Muscle of back (tissue), 11 donors: ENCODE results near the gene DDX27. TPM values are rescaled to one million over a fixed set of nuclear protein-coding genes. Genes with fewer than 3 reads are reported as not detected.

Experiments
- DNase-seq, 3 donors: peaks; one replicate each; pipeline versions ENCODE4 v3.0.0 to v3.0.0-alpha.2; 2013
- polyA plus RNA-seq, 10 donors: library from polyadenylated mRNA; unstranded; fragments of 120-200 nt; gene quantifications; one replicate each; pipeline ENCODE4 v1.2.1, GENCODE V29; 2013; ENCODE audit not compliant: insufficient read length in 10 of 10

The DDX27 gene
- polyA plus RNA-seq, 10 donors: 25.5 to 33.6 (median 28.0) TPM

GRCh38 chr20:49287555-49288249, 68.5 kb downstream of the DDX27 start:
- no peak for DNase-seq

- no peak for DNase-seq
These were observed 69.1 kb downstream of the DDX27 start for GRCh38 chr20:49288250-49288751.

DNA sequence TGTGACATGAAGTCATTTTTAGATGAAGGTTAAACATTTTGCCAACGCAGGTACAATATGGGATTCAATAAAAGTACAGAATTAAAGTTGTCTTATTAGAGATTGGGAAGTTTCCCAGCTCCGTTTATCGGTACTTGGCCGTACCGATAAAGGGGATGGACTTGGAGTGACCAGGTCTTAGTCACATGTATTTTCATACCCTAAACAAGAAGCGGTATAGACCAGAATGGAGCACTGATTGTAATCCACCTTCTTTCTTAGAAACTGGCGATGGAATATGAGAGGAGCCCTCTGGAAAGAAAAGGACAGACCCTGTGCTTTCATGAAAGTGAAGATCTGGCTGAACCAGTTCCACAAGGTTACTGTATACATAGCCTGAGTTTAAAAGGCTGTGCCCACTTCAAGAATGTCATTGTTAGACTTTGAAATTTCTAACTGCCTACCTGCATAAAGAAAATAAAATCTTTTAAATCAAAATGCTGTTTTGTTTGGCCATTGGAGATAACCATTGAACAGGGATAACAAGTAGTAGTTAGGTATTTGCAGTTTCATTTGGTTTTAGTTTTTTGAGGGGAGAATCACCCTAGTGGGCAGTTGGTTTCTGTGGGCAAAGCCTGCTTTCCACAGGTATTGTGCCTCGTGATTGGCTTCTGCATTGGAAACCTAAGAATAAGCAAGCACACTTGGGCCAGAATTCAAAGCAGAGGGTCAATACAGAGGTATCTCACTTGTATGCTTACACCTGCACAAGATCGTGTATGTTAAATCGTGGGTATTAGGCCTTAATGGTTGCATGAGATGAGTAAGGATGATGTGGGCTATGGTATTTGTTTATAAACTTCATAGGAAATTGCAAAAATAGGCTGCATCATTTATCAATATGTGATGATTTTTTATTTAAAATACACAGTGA, 69.8 kb downstream of the DDX27 start:
- no peak for DNase-seq

DNA sequence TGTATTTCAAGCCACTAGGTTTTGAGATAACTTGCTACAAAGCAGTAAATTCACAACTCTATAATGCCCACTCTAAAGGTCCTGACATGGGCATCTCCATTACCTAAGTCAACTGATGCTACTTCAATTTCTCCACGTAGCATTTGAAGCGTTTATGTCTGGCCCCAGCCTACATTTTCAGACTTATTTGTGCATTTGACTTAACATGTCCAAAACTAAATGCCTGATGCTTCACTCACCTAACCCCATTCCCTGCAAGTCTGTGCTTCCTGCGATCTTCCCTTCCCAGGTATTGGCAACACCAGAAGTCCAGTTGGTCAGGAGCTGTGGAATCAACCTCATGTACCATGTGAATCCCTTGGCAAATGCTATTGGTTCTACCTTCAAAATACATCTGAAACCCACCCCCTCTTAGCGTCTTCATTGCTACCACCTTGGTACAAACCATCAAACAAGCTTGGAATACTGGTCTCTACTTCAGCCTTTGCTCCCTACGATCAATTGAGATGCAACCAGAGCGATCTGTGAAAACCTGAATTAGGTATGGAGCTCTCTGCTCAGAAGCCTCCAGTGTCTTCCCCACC, 71.5 kb downstream of the DDX27 start:
- no peak for DNase-seq

GRCh38 chr20:49291200-49291599, 72.0 kb downstream of the DDX27 start:
- DNase-seq: no peak

DNA sequence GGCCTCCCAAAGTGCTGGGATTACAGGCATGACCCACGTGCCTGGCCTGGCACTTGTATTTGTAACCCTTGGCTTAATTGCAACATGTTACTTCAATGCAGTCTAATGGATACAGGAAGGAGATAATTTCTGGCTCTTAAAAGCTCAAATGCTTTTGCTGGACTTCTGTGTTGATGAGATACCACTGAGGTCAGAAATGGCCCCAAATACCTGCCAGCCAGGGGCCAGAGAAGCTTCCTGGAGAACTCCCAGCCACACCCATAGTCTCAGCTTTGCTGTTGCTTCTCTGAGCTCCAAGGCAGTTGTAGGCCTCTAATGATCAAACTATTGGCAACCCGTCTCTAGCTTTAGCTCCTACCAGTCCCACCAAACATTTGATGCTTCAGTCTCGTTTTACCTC, 72.8 kb downstream of the DDX27 start:
- no peak for DNase-seq

GRCh38 chr20:49293122-49293521, 73.9 kb downstream of the DDX27 start:
- DNase-seq: no peak

Other genes starting within 250 kb of the DDX27 start
- 10 to 100 TPM; 53.3 to 75.2 (median 64.3) TPM for gene CSE1L, start 173.1 kb upstream of the DDX27 start, polyA plus RNA-seq
- 10 to 100 TPM; 51.0 to 63.6 (median 56.0) TPM for gene STAU1, start 31.1 kb upstream of the DDX27 start, polyA plus RNA-seq
- gene ZNFX1, start 58.6 kb downstream of the DDX27 start, polyA plus RNA-seq: 10 to 100 TPM in 7 of 10 donors, 1 to 10 TPM in 3; 9.2 to 12.3 (median 10.7) TPM